A549 (cell line): Measurements from ENCODE around the gene ACADM.

Experiments used
- CEBPB ChIP-seq, 2 experiments: fragments of >200 bp in 1 of 2; sonication (Bioruptor Twin) in 1 of 2; formaldehyde crosslinking in 1 of 2; IDR thresholded peaks; 2 replicates each; pipeline ENCODE4 v1.6.1; 2012 to 2016
- SMC3 ChIP-seq: fragments of >200 bp; sonication (Bioruptor Twin); formaldehyde crosslinking; IDR thresholded peaks from 3 replicates; pipeline ENCODE4 v1.6.1; 2018; ENCODE audit warnings: inconsistent platforms
- TF ChIP-seq, protein P1 (sequence below): fragments of 250-450 bp; sonication (Bioruptor Pico); IDR thresholded peaks from 2 replicates; pipeline ENCODE4 v1.5.0; 2021; ENCODE audit warnings: mild to moderate bottlenecking, moderate library complexity, borderline replicate concordance

- TF ChIP-seq CEBPB (IDR thresholded peaks at IDR 0.05) (no peak), SMC3 (no peak)
- TF ChIP-seq, protein P1, sequence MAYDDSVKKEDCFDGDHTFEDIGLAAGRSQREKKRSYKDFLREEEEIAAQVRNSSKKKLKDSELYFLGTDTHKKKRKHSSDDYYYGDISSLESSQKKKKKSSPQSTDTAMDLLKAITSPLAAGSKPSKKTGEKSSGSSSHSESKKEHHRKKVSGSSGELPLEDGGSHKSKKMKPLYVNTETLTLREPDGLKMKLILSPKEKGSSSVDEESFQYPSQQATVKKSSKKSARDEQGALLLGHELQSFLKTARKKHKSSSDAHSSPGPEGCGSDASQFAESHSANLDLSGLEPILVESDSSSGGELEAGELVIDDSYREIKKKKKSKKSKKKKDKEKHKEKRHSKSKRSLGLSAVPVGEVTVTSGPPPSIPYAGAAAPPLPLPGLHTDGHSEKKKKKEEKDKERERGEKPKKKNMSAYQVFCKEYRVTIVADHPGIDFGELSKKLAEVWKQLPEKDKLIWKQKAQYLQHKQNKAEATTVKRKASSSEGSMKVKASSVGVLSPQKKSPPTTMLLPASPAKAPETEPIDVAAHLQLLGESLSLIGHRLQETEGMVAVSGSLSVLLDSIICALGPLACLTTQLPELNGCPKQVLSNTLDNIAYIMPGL (CRISPR knock-in tag) = no peak
Measured at GRCh38 chr1:75770761-75771160, 46.3 kb downstream of the ACADM start.
